Neural crest cell (in vitro differentiated cells): ENCODE results near the gene MS4A10. TPM values are rescaled to one million over a fixed set of nuclear protein-coding genes. Genes with fewer than 3 reads are reported as not detected.

Source experiments
- DNase-seq: peaks from one replicate; pipeline ENCODE4 v3.0.0; 2021; ENCODE audit warnings: low read depth, mixed read lengths, low spot score
- H3K27ac Mint-ChIP-seq: one replicate; pipeline ENCODE4 v1.8.0; 2021; ENCODE audit warnings: mild to moderate bottlenecking, mixed read lengths; ENCODE audit not compliant: unreplicated experiment
- H3K27me3 Mint-ChIP-seq: 2 replicates; pipeline ENCODE4 v1.8.0; 2021; ENCODE audit warnings: low read depth, mild to moderate bottlenecking, mixed read lengths
- H3K36me3 Mint-ChIP-seq: 2 replicates; pipeline ENCODE4 v1.8.0; 2021; ENCODE audit warnings: low read depth, mild to moderate bottlenecking, mixed read lengths
- H3K4me1 Mint-ChIP-seq: 2 replicates; pipeline ENCODE4 v1.8.0; 2021; ENCODE audit warnings: mixed read lengths
- H3K4me3 Mint-ChIP-seq: one replicate; pipeline ENCODE4 v1.8.0; 2021; ENCODE audit warnings: mild to moderate bottlenecking, mixed read lengths
- H3K9me3 Mint-ChIP-seq: 2 replicates; pipeline ENCODE4 v1.8.0; 2021; ENCODE audit warnings: mixed read lengths
- total RNA-seq: library from RNA; stranded (reverse); gene quantifications from 2 replicates; pipeline ENCODE4 v1.2.1, GENCODE V29; 2021
- TF ChIP-seq, protein P1 (sequence below): fragments of 200-600 bp; sonication (generic); conservative IDR thresholded peaks from 2 replicates; pipeline ENCODE4 v1.5.0; 2021; ENCODE audit warnings: antibody characterized with exemption, mild to moderate bottlenecking

The MS4A10 gene
- total RNA-seq, 1 donor from 2014 or later, result not detected

DNA sequence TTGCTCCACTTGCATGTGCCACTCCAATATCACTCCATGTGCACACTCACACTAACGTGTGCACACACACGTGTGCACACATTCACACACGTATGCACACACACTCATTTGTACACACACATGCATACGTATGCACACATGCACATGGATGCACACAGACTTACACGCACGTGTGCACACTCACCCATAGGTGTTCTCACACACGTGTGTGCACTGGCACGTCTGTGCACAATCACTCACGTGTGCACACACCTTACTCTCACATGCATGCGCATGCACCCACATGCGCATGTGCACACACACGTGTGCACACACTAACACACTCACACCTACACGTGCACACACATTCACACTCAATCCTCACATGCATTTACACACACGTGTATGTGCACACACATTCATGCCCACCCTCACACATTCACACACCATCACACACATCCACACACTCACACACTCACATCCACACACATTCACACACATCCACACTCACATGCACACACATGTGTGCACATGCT lies 37.7 kb upstream of the MS4A10 start:
- no peak for DNase-seq
- H3K9me3 Mint-ChIP-seq, result peaks cover 19% of the 10 kb centered on the region
- H3K27ac Mint-ChIP-seq, result peak overlapping the region; percentile 79
- H3K27me3 Mint-ChIP-seq, result peaks cover 23% of the 10 kb centered on the region
- H3K36me3 Mint-ChIP-seq, result peaks cover 4% of the 10 kb centered on the region
- TF ChIP-seq, protein P1, sequence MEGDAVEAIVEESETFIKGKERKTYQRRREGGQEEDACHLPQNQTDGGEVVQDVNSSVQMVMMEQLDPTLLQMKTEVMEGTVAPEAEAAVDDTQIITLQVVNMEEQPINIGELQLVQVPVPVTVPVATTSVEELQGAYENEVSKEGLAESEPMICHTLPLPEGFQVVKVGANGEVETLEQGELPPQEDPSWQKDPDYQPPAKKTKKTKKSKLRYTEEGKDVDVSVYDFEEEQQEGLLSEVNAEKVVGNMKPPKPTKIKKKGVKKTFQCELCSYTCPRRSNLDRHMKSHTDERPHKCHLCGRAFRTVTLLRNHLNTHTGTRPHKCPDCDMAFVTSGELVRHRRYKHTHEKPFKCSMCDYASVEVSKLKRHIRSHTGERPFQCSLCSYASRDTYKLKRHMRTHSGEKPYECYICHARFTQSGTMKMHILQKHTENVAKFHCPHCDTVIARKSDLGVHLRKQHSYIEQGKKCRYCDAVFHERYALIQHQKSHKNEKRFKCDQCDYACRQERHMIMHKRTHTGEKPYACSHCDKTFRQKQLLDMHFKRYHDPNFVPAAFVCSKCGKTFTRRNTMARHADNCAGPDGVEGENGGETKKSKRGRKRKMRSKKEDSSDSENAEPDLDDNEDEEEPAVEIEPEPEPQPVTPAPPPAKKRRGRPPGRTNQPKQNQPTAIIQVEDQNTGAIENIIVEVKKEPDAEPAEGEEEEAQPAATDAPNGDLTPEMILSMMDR, result no peak
- H3K4me1 Mint-ChIP-seq, result no peaks in the 10 kb centered on the region
- no peak overlapping the region for H3K4me3 Mint-ChIP-seq

DNA sequence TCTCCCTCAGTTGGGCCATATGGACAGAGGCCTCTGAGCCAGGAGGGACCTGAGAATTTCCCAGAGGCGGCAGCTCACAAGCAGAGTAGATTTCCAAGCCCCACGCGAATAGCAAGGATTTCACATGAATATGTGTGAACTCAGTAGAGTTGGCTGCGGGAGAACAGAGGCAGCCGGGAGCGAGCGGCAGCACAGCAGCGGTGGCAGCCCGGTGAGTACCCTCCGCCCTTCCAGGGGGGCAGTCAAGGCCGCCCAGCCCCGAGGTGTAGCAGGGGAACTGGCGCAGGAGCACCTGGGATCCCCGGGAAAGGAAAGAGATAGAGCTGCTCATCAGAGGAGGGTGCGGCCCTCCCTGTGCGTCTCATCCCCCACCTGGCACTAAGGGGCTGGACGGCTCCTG lies 36.9 kb upstream of the MS4A10 start:
- DNase-seq, result no peak
- H3K9me3 Mint-ChIP-seq, result peaks cover 13% of the 10 kb centered on the region
- TF ChIP-seq, protein P1, result no peak

GRCh38 chr11:60748821-60749220 lies 36.3 kb upstream of the MS4A10 start:
- TF ChIP-seq, protein P1, result no peak
- Mint-ChIP-seq H3K4me1 (no peaks in the 10 kb centered on the region), H3K27ac (no peak overlapping the region), H3K9me3 (peaks cover 8% of the 10 kb centered on the region), H3K4me3 (no peak overlapping the region), H3K36me3 (no peaks in the 10 kb centered on the region), H3K27me3 (peaks cover 33% of the 10 kb centered on the region)
- no peak for DNase-seq

More for the DNA sequence above, 36.9 kb upstream of the MS4A10 start:
- H3K4me1 Mint-ChIP-seq, result no peaks in the 10 kb centered on the region
- peaks cover 29% of the 10 kb centered on the region for H3K27me3 Mint-ChIP-seq
- no peak overlapping the region for H3K4me3 Mint-ChIP-seq
- H3K27ac Mint-ChIP-seq, result no peak overlapping the region
- H3K36me3 Mint-ChIP-seq, result no peaks in the 10 kb centered on the region

DNA sequence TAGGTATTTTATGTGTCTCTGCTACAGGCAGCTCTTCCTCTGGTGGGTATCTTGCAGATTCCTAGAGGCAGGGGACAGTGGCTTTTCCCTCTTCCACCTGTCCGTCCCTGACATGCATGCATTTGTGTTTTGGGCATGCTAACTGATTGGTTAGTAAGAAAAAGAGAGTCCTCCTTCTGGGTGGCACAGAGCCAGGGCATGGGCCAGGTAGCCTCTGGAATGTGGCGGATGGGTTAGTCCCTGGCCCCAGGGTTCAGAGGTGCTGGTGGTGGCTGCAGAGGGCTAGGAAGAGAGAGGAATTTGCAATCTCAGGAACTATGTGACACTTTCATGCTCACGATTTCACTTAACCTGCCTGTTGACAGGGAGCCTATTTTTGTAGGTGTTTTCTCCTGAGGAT lies 34.2 kb upstream of the MS4A10 start:
- Mint-ChIP-seq H3K4me3 (no peak overlapping the region), H3K27me3 (peaks cover 33% of the 10 kb centered on the region), H3K9me3 (peaks cover 4% of the 10 kb centered on the region), H3K27ac (no peak overlapping the region), H3K4me1 (no peaks in the 10 kb centered on the region), H3K36me3 (no peaks in the 10 kb centered on the region)
- TF ChIP-seq, protein P1, result no peak
- no peak for DNase-seq

DNA sequence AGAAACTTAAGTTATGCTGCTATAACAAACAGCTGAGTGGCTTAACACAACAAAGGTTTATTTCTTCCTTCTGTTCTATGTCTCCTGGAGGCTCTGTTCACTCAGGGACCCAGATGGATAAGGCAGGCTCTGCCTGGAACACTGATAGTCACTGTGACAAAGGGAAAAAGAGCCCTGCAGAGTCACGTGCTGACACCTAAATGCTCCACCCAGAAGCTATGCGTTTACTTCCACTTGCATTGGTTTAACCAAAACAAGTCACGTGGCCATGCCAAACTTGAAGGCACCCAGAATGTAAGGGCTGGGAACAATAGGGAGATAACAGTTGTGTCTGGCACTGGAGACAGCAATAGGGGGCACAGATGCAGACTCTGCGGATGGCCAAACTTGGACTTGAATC lies 31.8 kb upstream of the MS4A10 start:
- Mint-ChIP-seq H3K4me3 (no peak overlapping the region), H3K36me3 (no peaks in the 10 kb centered on the region), H3K27me3 (peaks cover 33% of the 10 kb centered on the region), H3K9me3 (peaks cover 2% of the 10 kb centered on the region), H3K4me1 (no peaks in the 10 kb centered on the region), H3K27ac (no peak overlapping the region)
- TF ChIP-seq, protein P1, result no peak
- no peak for DNase-seq
